Measurements from ENCODE around the gene DOCK2.

DNA sequence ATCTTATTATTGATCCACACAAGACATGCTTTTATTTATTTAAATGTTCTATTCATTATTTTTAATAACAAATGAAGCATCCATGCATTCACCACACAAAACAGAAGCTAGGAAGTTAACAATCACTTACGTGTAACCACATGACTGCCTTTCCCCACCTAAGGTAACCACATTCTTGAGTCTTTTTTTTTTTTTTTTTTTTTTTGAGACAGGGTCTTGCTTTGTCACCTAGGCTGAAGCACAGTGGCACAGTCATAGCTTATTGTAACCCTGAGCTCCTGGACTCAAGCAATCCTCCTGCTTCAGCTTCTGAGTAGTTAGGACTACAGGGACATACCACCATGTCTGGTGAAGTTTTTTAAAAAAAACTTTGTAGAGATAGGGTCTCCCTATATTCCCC lies 133.0 kb downstream of the DOCK2 start:
- TF ChIP-seq EP300 (IDR thresholded peaks at IDR 0.05; ENCODE audit: borderline replicate concordance in 1 of 2, low read depth in 2 of 2, low read length in 2 of 2) = no peak
- TF ChIP-seq RFX5 (IDR thresholded peaks at IDR 0.05; ENCODE audit: borderline replicate concordance, low read depth, low read length) = no peak
- TF ChIP-seq FOSL1 (IDR thresholded peaks at IDR 0.05; ENCODE audit: insufficient read depth, low read depth, low read length) = no peak
- TF ChIP-seq, protein P1, sequence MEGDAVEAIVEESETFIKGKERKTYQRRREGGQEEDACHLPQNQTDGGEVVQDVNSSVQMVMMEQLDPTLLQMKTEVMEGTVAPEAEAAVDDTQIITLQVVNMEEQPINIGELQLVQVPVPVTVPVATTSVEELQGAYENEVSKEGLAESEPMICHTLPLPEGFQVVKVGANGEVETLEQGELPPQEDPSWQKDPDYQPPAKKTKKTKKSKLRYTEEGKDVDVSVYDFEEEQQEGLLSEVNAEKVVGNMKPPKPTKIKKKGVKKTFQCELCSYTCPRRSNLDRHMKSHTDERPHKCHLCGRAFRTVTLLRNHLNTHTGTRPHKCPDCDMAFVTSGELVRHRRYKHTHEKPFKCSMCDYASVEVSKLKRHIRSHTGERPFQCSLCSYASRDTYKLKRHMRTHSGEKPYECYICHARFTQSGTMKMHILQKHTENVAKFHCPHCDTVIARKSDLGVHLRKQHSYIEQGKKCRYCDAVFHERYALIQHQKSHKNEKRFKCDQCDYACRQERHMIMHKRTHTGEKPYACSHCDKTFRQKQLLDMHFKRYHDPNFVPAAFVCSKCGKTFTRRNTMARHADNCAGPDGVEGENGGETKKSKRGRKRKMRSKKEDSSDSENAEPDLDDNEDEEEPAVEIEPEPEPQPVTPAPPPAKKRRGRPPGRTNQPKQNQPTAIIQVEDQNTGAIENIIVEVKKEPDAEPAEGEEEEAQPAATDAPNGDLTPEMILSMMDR (IDR thresholded peaks at IDR 0.05; ENCODE audit: control extremely low read depth in 1 of 3, insufficient read depth in 1 of 3, low read depth in 1 of 3, low read length in 3 of 3) = no peak
- TF ChIP-seq SP1 (IDR thresholded peaks at IDR 0.05; ENCODE audit: low read depth, low read length) = no peak
- TF ChIP-seq CEBPB (IDR thresholded peaks at IDR 0.05; ENCODE audit: low read depth, low read length) = no peak
- no peak for TF ChIP-seq SRF (IDR thresholded peaks at IDR 0.05; ENCODE audit: low read depth, low read length)
- TF ChIP-seq RNF2 (IDR thresholded peaks at IDR 0.05; ENCODE audit: borderline replicate concordance, low read depth, low read length, missing control alignments, poor library complexity, severe bottlenecking) = no peak
- no peak for TF ChIP-seq SUZ12 (IDR thresholded peaks at IDR 0.05; ENCODE audit: low read length)
- TF ChIP-seq POLR2A (IDR thresholded peaks at IDR 0.05; ENCODE audit: control extremely low read depth in 1 of 2, low read depth in 2 of 2, low read length in 2 of 2) = no peak
- no peak for TF ChIP-seq POLR2AphosphoS5 (IDR thresholded peaks at IDR 0.05; ENCODE audit: low read depth, low read length)
- TF ChIP-seq, protein P2, sequence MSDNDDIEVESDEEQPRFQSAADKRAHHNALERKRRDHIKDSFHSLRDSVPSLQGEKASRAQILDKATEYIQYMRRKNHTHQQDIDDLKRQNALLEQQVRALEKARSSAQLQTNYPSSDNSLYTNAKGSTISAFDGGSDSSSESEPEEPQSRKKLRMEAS (IDR thresholded peaks at IDR 0.05) = no peak
- TF ChIP-seq, protein P3, sequence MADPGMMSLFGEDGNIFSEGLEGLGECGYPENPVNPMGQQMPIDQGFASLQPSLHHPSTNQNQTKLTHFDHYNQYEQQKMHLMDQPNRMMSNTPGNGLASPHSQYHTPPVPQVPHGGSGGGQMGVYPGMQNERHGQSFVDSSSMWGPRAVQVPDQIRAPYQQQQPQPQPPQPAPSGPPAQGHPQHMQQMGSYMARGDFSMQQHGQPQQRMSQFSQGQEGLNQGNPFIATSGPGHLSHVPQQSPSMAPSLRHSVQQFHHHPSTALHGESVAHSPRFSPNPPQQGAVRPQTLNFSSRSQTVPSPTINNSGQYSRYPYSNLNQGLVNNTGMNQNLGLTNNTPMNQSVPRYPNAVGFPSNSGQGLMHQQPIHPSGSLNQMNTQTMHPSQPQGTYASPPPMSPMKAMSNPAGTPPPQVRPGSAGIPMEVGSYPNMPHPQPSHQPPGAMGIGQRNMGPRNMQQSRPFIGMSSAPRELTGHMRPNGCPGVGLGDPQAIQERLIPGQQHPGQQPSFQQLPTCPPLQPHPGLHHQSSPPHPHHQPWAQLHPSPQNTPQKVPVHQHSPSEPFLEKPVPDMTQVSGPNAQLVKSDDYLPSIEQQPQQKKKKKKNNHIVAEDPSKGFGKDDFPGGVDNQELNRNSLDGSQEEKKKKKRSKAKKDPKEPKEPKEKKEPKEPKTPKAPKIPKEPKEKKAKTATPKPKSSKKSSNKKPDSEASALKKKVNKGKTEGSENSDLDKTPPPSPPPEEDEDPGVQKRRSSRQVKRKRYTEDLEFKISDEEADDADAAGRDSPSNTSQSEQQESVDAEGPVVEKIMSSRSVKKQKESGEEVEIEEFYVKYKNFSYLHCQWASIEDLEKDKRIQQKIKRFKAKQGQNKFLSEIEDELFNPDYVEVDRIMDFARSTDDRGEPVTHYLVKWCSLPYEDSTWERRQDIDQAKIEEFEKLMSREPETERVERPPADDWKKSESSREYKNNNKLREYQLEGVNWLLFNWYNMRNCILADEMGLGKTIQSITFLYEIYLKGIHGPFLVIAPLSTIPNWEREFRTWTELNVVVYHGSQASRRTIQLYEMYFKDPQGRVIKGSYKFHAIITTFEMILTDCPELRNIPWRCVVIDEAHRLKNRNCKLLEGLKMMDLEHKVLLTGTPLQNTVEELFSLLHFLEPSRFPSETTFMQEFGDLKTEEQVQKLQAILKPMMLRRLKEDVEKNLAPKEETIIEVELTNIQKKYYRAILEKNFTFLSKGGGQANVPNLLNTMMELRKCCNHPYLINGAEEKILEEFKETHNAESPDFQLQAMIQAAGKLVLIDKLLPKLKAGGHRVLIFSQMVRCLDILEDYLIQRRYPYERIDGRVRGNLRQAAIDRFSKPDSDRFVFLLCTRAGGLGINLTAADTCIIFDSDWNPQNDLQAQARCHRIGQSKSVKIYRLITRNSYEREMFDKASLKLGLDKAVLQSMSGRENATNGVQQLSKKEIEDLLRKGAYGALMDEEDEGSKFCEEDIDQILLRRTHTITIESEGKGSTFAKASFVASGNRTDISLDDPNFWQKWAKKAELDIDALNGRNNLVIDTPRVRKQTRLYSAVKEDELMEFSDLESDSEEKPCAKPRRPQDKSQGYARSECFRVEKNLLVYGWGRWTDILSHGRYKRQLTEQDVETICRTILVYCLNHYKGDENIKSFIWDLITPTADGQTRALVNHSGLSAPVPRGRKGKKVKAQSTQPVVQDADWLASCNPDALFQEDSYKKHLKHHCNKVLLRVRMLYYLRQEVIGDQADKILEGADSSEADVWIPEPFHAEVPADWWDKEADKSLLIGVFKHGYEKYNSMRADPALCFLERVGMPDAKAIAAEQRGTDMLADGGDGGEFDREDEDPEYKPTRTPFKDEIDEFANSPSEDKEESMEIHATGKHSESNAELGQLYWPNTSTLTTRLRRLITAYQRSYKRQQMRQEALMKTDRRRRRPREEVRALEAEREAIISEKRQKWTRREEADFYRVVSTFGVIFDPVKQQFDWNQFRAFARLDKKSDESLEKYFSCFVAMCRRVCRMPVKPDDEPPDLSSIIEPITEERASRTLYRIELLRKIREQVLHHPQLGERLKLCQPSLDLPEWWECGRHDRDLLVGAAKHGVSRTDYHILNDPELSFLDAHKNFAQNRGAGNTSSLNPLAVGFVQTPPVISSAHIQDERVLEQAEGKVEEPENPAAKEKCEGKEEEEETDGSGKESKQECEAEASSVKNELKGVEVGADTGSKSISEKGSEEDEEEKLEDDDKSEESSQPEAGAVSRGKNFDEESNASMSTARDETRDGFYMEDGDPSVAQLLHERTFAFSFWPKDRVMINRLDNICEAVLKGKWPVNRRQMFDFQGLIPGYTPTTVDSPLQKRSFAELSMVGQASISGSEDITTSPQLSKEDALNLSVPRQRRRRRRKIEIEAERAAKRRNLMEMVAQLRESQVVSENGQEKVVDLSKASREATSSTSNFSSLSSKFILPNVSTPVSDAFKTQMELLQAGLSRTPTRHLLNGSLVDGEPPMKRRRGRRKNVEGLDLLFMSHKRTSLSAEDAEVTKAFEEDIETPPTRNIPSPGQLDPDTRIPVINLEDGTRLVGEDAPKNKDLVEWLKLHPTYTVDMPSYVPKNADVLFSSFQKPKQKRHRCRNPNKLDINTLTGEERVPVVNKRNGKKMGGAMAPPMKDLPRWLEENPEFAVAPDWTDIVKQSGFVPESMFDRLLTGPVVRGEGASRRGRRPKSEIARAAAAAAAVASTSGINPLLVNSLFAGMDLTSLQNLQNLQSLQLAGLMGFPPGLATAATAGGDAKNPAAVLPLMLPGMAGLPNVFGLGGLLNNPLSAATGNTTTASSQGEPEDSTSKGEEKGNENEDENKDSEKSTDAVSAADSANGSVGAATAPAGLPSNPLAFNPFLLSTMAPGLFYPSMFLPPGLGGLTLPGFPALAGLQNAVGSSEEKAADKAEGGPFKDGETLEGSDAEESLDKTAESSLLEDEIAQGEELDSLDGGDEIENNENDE (IDR thresholded peaks at IDR 0.05; ENCODE audit: insufficient replicate concordance, low read length) = no peak
- TF ChIP-seq EGR1 (IDR thresholded peaks at IDR 0.05; ENCODE audit: borderline replicate concordance, low read depth, low read length) = no peak
